DND-41 (cell line): Measurements from ENCODE around the gene KCNC3.
"Not testable (repeated sequence)": the region's sequence is repeated elsewhere in the genome, so short reads cannot be mapped to it uniquely, and the experiment has no call there.

Source experiments
- ATAC-seq: fragments of 200-7000 bp; cut with Tn5 transposase; 3 replicates; pipeline ENCODE4 v1.9.1; 2021; ENCODE audit warnings: low read depth; ENCODE audit not compliant: insufficient read depth
- DNase-seq: peaks from one replicate; pipeline ENCODE4 v3.0.0-alpha.2; 2020
- H2AFZ ChIP-seq: 2 replicates; pipeline ENCODE4 v1.6.0; 2012; ENCODE audit warnings: low read depth, low read length
- H3K27ac ChIP-seq: 2 replicates; pipeline ENCODE4 v1.5.1; 2012; ENCODE audit warnings: low read length, inconsistent platforms
- H3K27me3 ChIP-seq: fragments of 200-600 bp; sonication (generic); 2 replicates; pipeline ENCODE4 v1.6.0; 2012; ENCODE audit warnings: low read length, mild to moderate bottlenecking, inconsistent platforms; ENCODE audit not compliant: insufficient read depth, poor library complexity
- H3K36me3 ChIP-seq: 2 replicates; pipeline ENCODE4 v1.5.1; 2012; ENCODE audit warnings: low read length, inconsistent platforms; ENCODE audit not compliant: insufficient read depth
- H3K4me1 ChIP-seq: 2 replicates; pipeline ENCODE4 v1.5.1; 2012; ENCODE audit warnings: mild to moderate bottlenecking, low read length; ENCODE audit not compliant: insufficient read depth
- H3K4me2 ChIP-seq: 2 replicates; pipeline ENCODE4 v1.6.0; 2012; ENCODE audit warnings: mild to moderate bottlenecking, moderate library complexity, low read length, inconsistent platforms; ENCODE audit not compliant: insufficient read depth
- H3K4me3 ChIP-seq, 2 experiments: fragments of 200-600 bp in 1 of 2; shearing (Covaris generic) in 1 of 2; 2 replicates each; pipeline ENCODE4 v1.5.1; 2012 to 2016; ENCODE audit warnings: inconsistent platforms in 2 of 2, low read length in 2 of 2, mild to moderate bottlenecking in 2 of 2, low read depth in 1 of 2, moderate library complexity in 1 of 2
- H3K79me2 ChIP-seq: 2 replicates; pipeline ENCODE4 v1.6.0; 2012; ENCODE audit warnings: low read length, inconsistent platforms; ENCODE audit not compliant: insufficient read depth
- H3K9ac ChIP-seq: 2 replicates; pipeline ENCODE4 v1.6.0; 2012; ENCODE audit warnings: low read depth, mild to moderate bottlenecking, inconsistent platforms, low read length, moderate library complexity
- H3K9me3 ChIP-seq: 2 replicates; pipeline ENCODE4 v1.5.1; 2012; ENCODE audit warnings: low read length, moderate library complexity, mild to moderate bottlenecking, inconsistent platforms; ENCODE audit not compliant: insufficient read depth, severe bottlenecking
- H4K20me1 ChIP-seq: 2 replicates; pipeline ENCODE4 v1.6.0; 2012; ENCODE audit warnings: low read length; ENCODE audit not compliant: insufficient read depth
- EZH2 ChIP-seq: IDR thresholded peaks from 3 replicates; pipeline ENCODE4 v1.6.1; 2012; ENCODE audit warnings: borderline replicate concordance, low read depth, mild to moderate bottlenecking, moderate library complexity, low read length, inconsistent platforms; ENCODE audit not compliant: severe bottlenecking
- TF ChIP-seq, protein P1 (sequence below): IDR thresholded peaks from 2 replicates; pipeline ENCODE4 v1.5.1; 2012; ENCODE audit warnings: borderline replicate concordance, low read length, moderate library complexity, mild to moderate bottlenecking; ENCODE audit not compliant: poor library complexity, severe bottlenecking; ENCODE audit errors: extremely low read depth

Gene KCNC3

DNA sequence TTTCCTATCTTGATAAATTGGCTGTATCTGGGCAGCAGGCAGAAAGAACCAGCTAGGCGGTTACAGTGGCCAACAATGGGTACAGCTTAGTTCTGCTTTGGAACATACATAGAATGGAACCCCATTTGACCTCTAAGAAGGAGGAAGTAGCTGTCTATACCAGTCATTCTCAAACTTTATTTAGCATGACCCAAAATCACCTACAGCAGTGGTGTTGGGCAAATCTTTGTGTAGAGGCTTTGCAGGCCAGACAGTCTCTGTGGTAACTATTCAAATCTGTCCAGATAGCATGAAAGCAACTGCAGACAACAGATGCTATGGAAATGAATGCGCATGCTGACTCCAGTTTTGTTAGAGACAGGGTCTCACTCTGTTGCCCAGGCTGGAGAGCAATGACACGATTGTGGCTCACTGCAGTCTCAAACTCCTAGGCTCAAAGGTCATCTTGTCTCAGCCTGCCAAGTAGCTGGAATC is 12.0 kb upstream of the KCNC3 start:
- Histone ChIP-seq H3K27ac (no peak overlapping the region), H3K79me2 (no peaks in the 10 kb centered on the region), H3K9ac (no peak overlapping the region), H2AFZ (no peak overlapping the region), H3K9me3 (no peaks in the 10 kb centered on the region), H3K27me3 (no peaks in the 10 kb centered on the region), H3K4me2 (no peak overlapping the region), H3K4me3 (no peak overlapping the region), H4K20me1 (no peaks in the 10 kb centered on the region), H3K36me3 (no peaks in the 10 kb centered on the region), H3K4me1 (no peaks in the 10 kb centered on the region)
- TF ChIP-seq, protein P1, sequence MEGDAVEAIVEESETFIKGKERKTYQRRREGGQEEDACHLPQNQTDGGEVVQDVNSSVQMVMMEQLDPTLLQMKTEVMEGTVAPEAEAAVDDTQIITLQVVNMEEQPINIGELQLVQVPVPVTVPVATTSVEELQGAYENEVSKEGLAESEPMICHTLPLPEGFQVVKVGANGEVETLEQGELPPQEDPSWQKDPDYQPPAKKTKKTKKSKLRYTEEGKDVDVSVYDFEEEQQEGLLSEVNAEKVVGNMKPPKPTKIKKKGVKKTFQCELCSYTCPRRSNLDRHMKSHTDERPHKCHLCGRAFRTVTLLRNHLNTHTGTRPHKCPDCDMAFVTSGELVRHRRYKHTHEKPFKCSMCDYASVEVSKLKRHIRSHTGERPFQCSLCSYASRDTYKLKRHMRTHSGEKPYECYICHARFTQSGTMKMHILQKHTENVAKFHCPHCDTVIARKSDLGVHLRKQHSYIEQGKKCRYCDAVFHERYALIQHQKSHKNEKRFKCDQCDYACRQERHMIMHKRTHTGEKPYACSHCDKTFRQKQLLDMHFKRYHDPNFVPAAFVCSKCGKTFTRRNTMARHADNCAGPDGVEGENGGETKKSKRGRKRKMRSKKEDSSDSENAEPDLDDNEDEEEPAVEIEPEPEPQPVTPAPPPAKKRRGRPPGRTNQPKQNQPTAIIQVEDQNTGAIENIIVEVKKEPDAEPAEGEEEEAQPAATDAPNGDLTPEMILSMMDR: no peak
- no peak for TF ChIP-seq EZH2
- ATAC-seq: no peak
- no peak for DNase-seq

DNA sequence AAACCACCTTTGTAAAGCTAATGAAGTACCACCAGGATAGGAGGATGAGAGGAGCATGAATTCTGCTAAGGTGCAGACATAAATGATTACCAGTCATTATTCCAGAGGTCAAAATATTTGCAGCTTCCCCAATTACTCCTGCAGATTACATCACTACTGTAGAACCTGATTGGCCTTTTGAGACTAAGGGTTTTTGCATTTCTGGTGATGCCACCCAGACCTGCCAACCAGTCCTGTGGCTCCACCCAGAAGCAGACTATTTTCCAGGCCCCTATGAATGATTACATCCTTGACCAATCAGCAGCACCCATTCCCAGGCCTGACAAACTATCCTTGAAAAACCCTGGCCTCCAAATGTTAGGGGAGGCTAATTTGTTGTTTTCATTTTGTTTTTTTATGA is 11.2 kb upstream of the KCNC3 start:
- no peak for DNase-seq
- no peak for ATAC-seq
- no peaks in the 10 kb centered on the region for H3K79me2 ChIP-seq
- H3K4me2 ChIP-seq: no peak overlapping the region
- TF ChIP-seq, protein P1: no peak
- TF ChIP-seq EZH2: no peak
- H3K9me3 ChIP-seq: no peaks in the 10 kb centered on the region
- H3K36me3 ChIP-seq: no peaks in the 10 kb centered on the region
- no peaks in the 10 kb centered on the region for H3K4me1 ChIP-seq
- H3K9ac ChIP-seq: no peak overlapping the region
- H4K20me1 ChIP-seq: no peaks in the 10 kb centered on the region
- no peak overlapping the region for H3K27ac ChIP-seq
- H2AFZ ChIP-seq: no peak overlapping the region
- H3K4me3 ChIP-seq: no peak overlapping the region
- H3K27me3 ChIP-seq: no peaks in the 10 kb centered on the region

DNA sequence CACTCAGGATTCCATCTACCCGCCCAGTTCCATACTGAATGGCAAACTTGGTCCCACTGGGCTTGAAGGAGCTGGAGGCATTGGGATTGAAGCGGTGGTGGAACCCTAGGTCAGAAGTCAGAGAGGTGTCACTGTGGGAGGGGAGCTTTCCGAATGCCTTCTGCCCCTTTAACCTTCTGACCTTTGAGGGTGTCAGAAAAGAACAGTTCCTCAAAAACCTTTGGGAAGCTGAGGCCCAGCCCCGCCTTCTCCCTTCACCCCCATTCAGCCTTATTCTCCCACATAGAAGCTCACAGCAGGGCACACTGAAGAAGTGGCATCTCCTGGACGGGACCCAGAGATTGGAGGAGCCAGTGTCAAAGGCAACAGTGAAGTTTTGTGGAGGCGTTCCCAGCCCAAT is 7.9 kb upstream of the KCNC3 start:
- H3K4me3 ChIP-seq, H3K4me2 ChIP-seq, H3K4me1 ChIP-seq, H4K20me1 ChIP-seq, H3K27me3 ChIP-seq, H3K36me3 ChIP-seq, H3K9me3 ChIP-seq, H2AFZ ChIP-seq, H3K79me2 ChIP-seq, DNase-seq, ATAC-seq, H3K27ac ChIP-seq, H3K9ac ChIP-seq: not testable (repeated sequence)

DNA sequence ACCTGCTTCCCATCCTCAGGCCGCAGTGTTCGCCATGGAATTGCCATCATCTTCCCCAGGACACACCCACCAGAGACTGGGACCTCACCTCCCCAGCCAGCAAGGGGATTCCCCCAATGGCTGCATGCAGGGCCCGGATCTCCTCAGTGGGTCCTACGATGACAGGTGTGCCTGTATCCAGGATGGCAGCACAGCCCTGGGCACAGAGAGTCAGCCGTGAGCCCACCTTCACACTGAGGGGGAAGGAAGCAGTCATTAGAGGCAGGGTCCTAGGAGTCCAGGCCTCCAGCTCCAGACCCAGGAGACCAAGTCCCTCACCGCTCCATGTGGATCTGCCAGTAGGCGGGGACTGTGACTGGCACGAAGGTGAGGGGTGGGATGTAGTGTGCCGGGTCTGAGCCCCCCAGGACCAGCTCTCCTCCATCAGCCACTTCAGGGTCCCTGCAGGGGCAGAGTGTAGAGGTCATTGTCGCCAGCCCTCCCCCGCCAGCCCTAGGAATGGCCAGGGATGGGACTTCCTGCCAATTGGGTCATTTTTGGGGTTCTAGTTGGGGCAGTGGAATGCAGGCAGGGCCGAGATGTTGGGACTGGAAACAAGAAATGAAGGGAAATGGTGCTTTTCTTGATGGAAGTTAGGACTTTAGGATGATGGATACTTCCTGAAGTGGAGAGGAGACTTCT is 5.7 kb upstream of the KCNC3 start:
- H3K9ac ChIP-seq: no peak overlapping the region
- DNase-seq: no peak
- H3K4me2 ChIP-seq: no peak overlapping the region
- H3K4me3 ChIP-seq: no peak overlapping the region
- H3K9me3 ChIP-seq: no peaks in the 10 kb centered on the region
- H3K27ac ChIP-seq: no peak overlapping the region
- peaks cover 26% of the 10 kb centered on the region for H3K4me1 ChIP-seq
- H3K36me3 ChIP-seq: no peaks in the 10 kb centered on the region
- no peaks in the 10 kb centered on the region for H3K27me3 ChIP-seq
- no peak for ATAC-seq
- H3K79me2 ChIP-seq: no peaks in the 10 kb centered on the region
- no peaks in the 10 kb centered on the region for H4K20me1 ChIP-seq
- no peak for TF ChIP-seq EZH2
- TF ChIP-seq, protein P1: no peak
- no peak overlapping the region for H2AFZ ChIP-seq
